Measurements from ENCODE around the gene ZNF423. TPM values are rescaled to one million over a fixed set of nuclear protein-coding genes. Genes with fewer than 3 reads are reported as not detected.

ZNF423 gene
- total RNA-seq, 1 donor from 2014 or later: 0.69 TPM

GRCh38 chr16:49466881-49467280, 389.0 kb downstream of the ZNF423 start:
- TF ChIP-seq CTCF (conservative IDR thresholded peaks at IDR 0.05; ENCODE audit: low read depth, low read length): no peak
- no peak for DNase-seq (ENCODE audit: low read depth)
- no peak overlapping the region for H3K4me3 ChIP-seq (ENCODE audit: low read depth, low read length)

GRCh38 chr16:49466529-49466831, 389.4 kb downstream of the ZNF423 start:
- no peak for TF ChIP-seq CTCF (conservative IDR thresholded peaks at IDR 0.05; ENCODE audit: low read depth, low read length)
- no peak overlapping the region for H3K4me3 ChIP-seq (ENCODE audit: low read depth, low read length)
- DNase-seq (ENCODE audit: low read depth): no peak

- no peak for DNase-seq (ENCODE audit: low read depth)
- TF ChIP-seq CTCF (conservative IDR thresholded peaks at IDR 0.05; ENCODE audit: low read depth, low read length): no peak
- H3K4me3 ChIP-seq (ENCODE audit: low read depth, low read length): no peak overlapping the region
These were observed 390.0 kb downstream of the ZNF423 start for GRCh38 chr16:49465661-49466528.

GRCh38 chr16:49464877-49465504, 390.9 kb downstream of the ZNF423 start:
- peak; percentile 33 for TF ChIP-seq CTCF (conservative IDR thresholded peaks at IDR 0.05; ENCODE audit: low read depth, low read length)
- DNase-seq (ENCODE audit: low read depth): no peak
- no peak overlapping the region for H3K4me3 ChIP-seq (ENCODE audit: low read depth, low read length)

- DNase-seq (ENCODE audit: low read depth): no peak
- no peak overlapping the region for H3K4me3 ChIP-seq (ENCODE audit: low read depth, low read length)
- TF ChIP-seq CTCF (conservative IDR thresholded peaks at IDR 0.05; ENCODE audit: low read depth, low read length): no peak
These were observed 391.8 kb downstream of the ZNF423 start for GRCh38 chr16:49464093-49464492.

GRCh38 chr16:49463529-49463928, 392.4 kb downstream of the ZNF423 start:
- no peak overlapping the region for H3K4me3 ChIP-seq (ENCODE audit: low read depth, low read length)
- no peak for DNase-seq (ENCODE audit: low read depth)
- TF ChIP-seq CTCF (conservative IDR thresholded peaks at IDR 0.05; ENCODE audit: low read depth, low read length): no peak

GRCh38 chr16:49462989-49463371, 392.9 kb downstream of the ZNF423 start:
- TF ChIP-seq CTCF (conservative IDR thresholded peaks at IDR 0.05; ENCODE audit: low read depth, low read length): no peak

More at GRCh38 chr16:49462989-49463371, 392.9 kb downstream of the ZNF423 start:
- no peak overlapping the region for H3K4me3 ChIP-seq (ENCODE audit: low read depth, low read length)
- no peak for DNase-seq (ENCODE audit: low read depth)
